SH-SY5Y (cell line): ENCODE data around the gene FAM229A.

Source experiments
- GATA2 ChIP-seq: IDR thresholded peaks from 2 replicates; pipeline ENCODE4 v1.6.1; 2011; ENCODE audit warnings: mild to moderate bottlenecking, low read depth, low read length
- GATA3 ChIP-seq: IDR thresholded peaks from 2 replicates; pipeline ENCODE4 v1.6.1; 2011; ENCODE audit warnings: low read depth, mild to moderate bottlenecking, low read length, moderate library complexity

FAM229A gene

GRCh38 chr1:32333251-32333963, 28.9 kb downstream of the FAM229A start:
- TF ChIP-seq GATA2 (no peak), GATA3 (no peak)

- TF ChIP-seq GATA3, result no peak
- TF ChIP-seq GATA2, result no peak
Observed at GRCh38 chr1:32332290-32333079, 29.8 kb downstream of the FAM229A start.

GRCh38 chr1:32331549-32331948, 30.7 kb downstream of the FAM229A start:
- TF ChIP-seq GATA2, result no peak
- no peak for TF ChIP-seq GATA3

GRCh38 chr1:32330558-32331151, 31.6 kb downstream of the FAM229A start:
- TF ChIP-seq GATA2, result no peak
- TF ChIP-seq GATA3, result no peak

GRCh38 chr1:32329931-32330466, 32.3 kb downstream of the FAM229A start:
- TF ChIP-seq GATA3 (no peak), GATA2 (no peak)

GRCh38 chr1:32327204-32327603, 35.1 kb downstream of the FAM229A start:
- TF ChIP-seq GATA2, result no peak
- no peak for TF ChIP-seq GATA3

- TF ChIP-seq GATA3 (no peak), GATA2 (no peak)
Observed at GRCh38 chr1:32321712-32322291, 40.5 kb downstream of the FAM229A start.

GRCh38 chr1:32318127-32318869, 44.0 kb downstream of the FAM229A start:
- TF ChIP-seq GATA2 (no peak), GATA3 (no peak)

- TF ChIP-seq GATA3, result no peak
- no peak for TF ChIP-seq GATA2
Observed at GRCh38 chr1:32316903-32317277, 45.4 kb downstream of the FAM229A start.

- TF ChIP-seq GATA2, result peak; percentile 37; the same call in 1 of the 2 replicates
- no peak for TF ChIP-seq GATA3
Observed at GRCh38 chr1:32311709-32312393, 50.4 kb downstream of the FAM229A start.
